ENCODE measurements around the gene PDPN.
A peak's percentile ranks its signal among the peaks of the same experiment; 100 is the strongest.
"Not testable (repeated sequence)": the region's sequence is repeated elsewhere in the genome, so short reads cannot be mapped to it uniquely, and the experiment has no call there.

Gene PDPN

GRCh38 chr1:13554798-13555197, 28.8 kb upstream of the PDPN start:
- TF ChIP-seq, protein P1, sequence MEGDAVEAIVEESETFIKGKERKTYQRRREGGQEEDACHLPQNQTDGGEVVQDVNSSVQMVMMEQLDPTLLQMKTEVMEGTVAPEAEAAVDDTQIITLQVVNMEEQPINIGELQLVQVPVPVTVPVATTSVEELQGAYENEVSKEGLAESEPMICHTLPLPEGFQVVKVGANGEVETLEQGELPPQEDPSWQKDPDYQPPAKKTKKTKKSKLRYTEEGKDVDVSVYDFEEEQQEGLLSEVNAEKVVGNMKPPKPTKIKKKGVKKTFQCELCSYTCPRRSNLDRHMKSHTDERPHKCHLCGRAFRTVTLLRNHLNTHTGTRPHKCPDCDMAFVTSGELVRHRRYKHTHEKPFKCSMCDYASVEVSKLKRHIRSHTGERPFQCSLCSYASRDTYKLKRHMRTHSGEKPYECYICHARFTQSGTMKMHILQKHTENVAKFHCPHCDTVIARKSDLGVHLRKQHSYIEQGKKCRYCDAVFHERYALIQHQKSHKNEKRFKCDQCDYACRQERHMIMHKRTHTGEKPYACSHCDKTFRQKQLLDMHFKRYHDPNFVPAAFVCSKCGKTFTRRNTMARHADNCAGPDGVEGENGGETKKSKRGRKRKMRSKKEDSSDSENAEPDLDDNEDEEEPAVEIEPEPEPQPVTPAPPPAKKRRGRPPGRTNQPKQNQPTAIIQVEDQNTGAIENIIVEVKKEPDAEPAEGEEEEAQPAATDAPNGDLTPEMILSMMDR (IDR thresholded peaks at IDR 0.05; ENCODE audit: insufficient read depth, missing control alignments) = no peak
- FAIRE-seq (no peak), DNase-seq (ENCODE audit: insufficient read length, low spot score) (no peak)

DNA sequence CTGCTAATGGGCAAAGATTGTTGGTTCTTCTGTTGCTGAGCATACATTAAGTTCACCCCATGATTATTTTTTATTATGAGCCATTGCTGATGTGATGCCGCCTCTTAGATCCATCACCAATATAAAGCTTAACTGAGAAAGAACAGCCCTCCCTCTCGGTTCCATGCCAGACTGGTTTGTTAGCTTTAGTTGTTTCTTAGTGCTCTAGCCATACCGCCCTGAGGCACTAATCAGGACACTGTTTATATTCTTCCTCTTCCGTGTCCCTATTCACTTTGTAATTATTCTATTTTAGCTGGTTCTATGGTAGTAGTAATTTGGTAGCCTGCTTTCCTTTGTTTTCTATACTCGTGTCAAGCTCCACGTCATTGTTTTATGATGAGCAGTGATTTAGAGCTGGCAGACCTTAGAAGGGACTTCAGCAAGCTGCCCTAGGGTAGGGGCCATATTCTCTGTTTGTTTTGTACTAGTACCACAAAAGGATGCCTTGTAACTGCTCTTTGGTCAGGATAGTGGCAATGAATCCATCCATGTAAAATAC, 27.3 kb upstream of the PDPN start:
- TF ChIP-seq, protein P1 (IDR thresholded peaks at IDR 0.05; ENCODE audit: insufficient read depth, missing control alignments) = no peak
- DNase-seq (ENCODE audit: insufficient read length, low spot score) = no peak
- FAIRE-seq = no peak

- TF ChIP-seq, protein P1 (IDR thresholded peaks at IDR 0.05; ENCODE audit: insufficient read depth, missing control alignments) = no peak
- no peak for FAIRE-seq
- DNase-seq (ENCODE audit: insufficient read length, low spot score) = no peak
Observed at GRCh38 chr1:13560541-13560940, 23.1 kb upstream of the PDPN start.

DNA sequence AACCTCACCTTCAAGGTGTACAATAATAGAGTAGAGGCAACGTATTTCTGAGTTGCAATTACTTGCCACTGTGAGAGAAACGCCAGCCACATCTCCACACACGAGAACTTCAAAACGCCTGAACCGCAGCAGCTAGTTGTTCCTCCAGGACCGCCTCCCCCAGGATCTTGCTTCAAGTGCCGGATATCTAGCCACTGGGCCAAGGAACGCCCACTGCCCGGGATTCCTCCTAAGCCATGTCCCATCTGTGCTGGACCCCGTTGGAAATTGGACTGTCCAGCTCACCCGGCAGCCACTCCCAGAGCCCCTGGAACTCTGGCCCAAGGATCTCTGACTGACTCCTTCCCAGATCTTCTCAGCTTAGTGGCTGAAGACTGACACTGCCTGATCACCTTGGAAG, 20.7 kb upstream of the PDPN start:
- not testable (repeated sequence) for DNase-seq (ENCODE audit: insufficient read length, low spot score); FAIRE-seq

DNA sequence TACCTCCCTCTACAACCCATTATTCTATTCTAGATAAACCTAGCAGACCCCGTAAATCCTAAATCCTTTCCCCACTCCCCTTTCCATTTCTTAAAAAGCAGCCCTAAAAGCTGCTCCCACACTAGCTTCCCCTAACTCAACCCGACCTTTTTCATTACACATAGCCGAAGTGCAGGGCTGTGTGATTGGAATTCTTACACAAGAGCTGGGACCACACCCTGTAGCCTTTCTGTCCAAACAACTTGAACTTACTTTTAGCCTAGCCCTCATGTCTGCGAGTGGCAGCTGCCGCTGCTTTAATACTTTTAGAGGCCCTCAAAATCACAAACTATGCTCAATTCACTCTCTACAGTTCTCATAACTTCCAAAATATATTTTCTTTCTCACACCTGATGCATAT, 19.6 kb upstream of the PDPN start:
- no peak for DNase-seq (ENCODE audit: insufficient read length, low spot score)
- TF ChIP-seq, protein P1 (IDR thresholded peaks at IDR 0.05; ENCODE audit: insufficient read depth, missing control alignments) = no peak
- FAIRE-seq = no peak

DNA sequence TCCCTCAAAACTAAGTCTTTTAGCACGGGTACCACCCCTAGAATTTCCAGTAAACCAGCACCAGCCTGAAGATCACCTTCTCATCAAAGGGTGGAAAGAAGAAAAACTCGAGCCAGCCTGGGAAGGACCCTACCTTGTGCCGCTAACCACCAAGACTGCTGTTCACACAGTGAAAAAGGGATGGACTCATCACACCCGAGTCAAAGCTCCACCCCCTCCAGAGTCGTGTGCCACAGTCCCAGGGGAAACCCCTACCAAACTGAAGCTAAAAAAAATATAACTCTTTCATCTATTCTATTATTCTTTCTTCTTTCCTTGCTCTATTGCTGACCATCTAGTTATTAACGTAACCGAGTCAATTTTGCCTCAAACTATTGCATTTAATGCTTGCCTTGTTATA, 13.2 kb upstream of the PDPN start:
- not testable (repeated sequence) for FAIRE-seq; DNase-seq (ENCODE audit: insufficient read length, low spot score)

- FAIRE-seq (no peak), DNase-seq (ENCODE audit: insufficient read length, low spot score) (no peak)
- TF ChIP-seq, protein P1 (IDR thresholded peaks at IDR 0.05; ENCODE audit: insufficient read depth, missing control alignments) = peak; percentile 37
Observed at GRCh38 chr1:13570924-13571323, 12.7 kb upstream of the PDPN start.

DNA sequence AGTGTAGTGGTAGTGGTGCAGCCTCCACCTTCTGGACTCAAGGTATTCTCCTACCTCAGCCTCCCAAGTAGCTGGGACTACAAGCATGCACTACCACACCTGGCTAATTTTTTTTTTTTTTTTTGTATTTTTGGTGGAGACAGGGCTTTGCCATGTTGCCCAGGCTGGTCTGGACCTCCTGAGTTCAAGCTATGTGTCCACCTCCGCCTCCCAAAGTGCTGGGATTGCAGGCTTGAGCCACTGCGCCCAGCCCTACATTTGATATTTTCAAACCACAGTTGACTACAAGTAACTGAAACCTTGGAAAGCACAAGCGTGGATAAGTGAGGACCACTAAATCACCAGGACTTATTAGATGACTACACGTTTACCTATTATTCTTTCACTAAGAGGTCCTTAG, 10.0 kb upstream of the PDPN start:
- no peak for FAIRE-seq
- no peak for DNase-seq (ENCODE audit: insufficient read length, low spot score)
- TF ChIP-seq, protein P1 (IDR thresholded peaks at IDR 0.05; ENCODE audit: insufficient read depth, missing control alignments) = no peak

All from D721Med (cell line).